Hematopoietic multipotent progenitor cell (in vitro differentiated cells): ENCODE results near the gene ACSS1. TPM values are rescaled to one million over a fixed set of nuclear protein-coding genes. Genes with fewer than 3 reads are reported as not detected.

Experiments
- DNase-seq, 3 donors: peaks; one replicate each; pipeline ENCODE4 v3.0.0-alpha.2; 2011 to 2015; ENCODE audit warnings: low read depth in 2 of 3, low spot score in 2 of 3
- total RNA-seq: library from RNA; depleted of rRNA; stranded (reverse); fragments of >200 nt; gene quantifications from one replicate; pipeline ENCODE4 v1.2.3, GENCODE V29; 2012

ACSS1 gene
- total RNA-seq, 1 donor = 114 TPM

DNA sequence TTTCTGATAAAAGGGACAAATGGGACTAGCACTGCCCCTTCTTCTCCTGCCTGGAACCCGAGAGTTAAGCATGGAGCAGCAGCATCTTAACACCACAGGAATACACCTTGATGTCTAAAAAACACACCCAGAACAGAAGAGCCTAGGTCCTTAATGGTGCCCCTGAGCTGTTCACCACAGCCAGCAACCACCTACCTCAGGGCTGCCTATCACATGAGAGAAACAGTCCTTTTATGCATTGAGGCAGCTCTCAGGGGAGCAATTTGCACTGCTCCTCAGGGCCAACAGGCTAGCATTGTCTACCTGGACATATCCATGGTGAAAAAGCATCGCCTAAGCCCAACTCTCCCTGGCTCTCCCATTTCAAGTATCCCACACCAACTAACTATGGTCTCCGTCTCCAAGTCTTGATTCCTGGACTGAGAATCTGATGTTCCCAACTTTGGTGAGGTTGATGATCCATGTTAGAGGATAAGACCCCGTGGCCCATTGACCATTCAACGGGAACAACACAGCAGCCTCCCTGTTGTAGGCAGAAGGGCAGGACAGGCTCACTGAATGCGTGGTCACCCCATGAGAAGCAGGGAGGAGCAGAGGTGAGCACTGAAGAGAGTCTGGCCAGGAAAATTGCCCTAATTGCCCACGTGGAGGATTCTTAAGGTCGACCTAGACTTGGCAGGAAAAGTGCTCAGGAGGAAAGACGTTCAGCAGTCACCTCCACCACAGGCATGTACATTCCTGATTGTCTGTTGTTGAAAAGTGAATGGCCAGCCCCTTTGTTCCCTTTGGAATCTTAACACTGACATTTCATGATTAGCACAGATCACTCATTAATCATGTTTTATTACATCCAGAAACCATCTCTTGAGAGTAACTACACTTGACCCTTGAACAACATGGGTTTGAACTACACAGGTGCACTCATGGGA lies 61.2 kb downstream of the ACSS1 start:
- DNase-seq = no peak

DNA sequence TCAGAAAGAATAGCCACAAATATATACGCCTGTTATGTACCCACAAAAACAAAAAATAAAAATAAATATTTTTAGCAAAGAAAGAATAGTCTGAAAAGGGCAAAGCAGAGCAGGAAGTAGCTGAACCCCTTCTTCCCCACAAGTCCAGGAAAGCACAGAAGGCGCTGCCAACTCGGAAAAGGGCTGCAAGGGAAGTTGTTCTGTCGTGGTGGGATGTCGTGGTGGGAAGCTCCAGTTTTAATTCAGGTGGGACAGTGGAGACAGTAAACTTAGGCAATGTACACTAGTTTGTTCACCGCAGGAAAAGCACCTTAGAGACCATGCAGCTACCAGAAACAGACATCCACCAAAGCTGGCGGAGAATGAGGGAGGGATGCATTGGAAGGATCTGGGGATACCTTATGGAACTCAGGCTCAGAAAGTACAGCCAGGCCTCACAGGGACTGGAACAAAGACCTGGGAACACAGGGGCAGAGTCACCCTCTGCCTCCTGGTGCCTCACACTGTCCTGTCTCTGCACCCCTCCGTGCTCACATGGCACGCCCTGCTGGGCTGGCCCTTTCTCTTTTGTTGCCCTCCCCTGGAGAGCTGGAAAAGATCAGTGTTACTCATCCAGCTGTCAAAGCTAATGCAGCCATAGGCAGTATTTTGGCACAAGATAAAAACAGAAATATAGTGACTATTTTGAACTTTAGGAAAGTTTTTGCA lies 62.0 kb downstream of the ACSS1 start:
- DNase-seq = no peak

DNA sequence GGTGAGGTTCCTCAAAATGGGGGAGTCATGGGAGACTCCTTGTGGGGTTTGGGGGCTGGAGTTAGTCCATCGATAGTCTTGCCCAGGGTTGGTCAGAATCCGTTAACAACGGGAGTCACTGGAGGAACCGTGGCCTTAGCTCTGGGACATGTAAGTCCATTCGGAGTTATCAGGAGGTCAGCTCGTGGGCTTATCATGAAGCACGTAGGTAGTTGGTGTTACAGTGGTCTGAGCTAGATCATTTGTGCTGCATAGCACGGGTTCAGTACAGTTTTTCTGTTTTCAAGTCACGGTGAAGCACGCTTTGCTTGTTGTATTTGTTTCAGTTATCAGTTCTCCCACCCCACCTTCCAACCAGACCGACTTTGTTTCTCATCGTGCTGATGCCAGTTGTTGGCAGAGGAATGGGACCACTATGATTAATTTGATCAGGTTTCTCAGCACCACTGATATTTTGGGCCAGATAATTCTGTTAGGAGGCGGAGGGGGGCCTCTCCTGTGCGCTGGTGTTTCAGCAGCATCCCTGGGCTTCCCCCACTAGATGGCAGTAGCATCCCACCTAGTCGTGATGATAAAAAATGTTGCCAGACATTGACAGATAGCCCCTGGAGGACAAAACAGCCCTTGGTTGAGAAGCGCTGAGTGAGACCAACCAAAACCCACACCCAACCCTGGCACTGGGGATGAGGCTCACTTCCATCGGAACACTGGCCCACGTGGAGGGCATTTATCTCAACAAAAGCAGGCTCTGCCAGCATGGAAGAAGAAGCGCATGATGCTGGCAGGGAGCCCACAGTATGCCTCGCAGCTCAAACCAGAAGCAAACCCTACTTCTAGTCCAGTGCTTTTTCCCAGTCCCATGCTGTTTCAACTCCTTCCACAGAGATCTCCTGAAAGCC lies 63.2 kb downstream of the ACSS1 start:
- DNase-seq = peak; percentile 65 to 89 (median 78)

DNA sequence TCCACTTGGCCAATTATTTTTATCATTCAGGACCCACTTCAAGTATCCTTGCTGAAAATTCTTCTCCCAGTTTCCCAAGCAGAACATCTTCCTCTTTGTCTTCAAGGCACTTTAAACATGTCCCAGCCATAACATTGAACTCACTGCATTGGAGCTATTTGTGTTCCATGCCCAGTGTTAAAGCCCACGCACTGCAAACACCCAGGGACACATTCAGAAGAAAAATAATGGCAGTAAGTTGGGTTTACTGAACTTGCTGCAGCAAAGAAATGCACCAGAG lies 63.8 kb downstream of the ACSS1 start:
- DNase-seq = no peak

DNA sequence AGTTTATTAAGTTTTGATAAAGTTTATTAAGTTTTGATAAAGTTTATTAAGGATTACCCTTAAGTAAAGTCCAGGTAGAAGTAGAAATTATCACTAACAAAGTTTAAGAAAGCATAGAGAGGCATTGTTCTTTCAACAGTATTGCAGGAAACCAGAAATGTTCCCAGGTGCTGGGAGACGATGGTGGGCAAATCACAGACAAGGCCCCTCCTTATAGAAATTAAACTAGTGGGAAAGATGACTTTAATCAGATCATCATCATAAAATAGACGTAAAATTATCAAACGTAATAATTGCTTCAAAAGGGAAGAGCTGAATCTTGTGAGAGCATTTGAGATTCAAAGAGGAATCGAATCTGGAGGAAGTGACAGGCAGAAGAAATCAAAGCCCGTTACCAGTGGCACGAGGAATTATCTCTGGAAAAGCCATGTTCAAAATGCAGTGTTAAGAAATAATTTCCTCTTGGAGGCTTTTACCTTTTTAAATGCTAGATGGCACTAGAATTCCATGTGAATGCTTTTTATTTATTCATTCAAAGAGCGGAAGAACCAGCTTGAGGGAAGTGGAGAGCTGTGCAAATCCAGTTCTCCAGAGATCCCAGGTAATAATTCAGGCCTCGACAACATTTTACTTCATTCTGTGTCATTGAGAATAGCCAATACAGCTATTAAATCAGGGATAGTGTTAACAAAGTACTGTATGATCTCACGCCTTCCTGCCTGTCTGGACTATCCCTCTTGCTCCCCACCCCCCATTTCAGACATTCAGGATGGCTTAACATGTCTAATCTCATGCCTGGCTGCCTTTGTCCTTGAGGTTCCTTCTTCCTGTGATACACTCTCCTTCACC lies 64.4 kb downstream of the ACSS1 start:
- DNase-seq = peak in 1 of 3 donors; percentile 43

DNA sequence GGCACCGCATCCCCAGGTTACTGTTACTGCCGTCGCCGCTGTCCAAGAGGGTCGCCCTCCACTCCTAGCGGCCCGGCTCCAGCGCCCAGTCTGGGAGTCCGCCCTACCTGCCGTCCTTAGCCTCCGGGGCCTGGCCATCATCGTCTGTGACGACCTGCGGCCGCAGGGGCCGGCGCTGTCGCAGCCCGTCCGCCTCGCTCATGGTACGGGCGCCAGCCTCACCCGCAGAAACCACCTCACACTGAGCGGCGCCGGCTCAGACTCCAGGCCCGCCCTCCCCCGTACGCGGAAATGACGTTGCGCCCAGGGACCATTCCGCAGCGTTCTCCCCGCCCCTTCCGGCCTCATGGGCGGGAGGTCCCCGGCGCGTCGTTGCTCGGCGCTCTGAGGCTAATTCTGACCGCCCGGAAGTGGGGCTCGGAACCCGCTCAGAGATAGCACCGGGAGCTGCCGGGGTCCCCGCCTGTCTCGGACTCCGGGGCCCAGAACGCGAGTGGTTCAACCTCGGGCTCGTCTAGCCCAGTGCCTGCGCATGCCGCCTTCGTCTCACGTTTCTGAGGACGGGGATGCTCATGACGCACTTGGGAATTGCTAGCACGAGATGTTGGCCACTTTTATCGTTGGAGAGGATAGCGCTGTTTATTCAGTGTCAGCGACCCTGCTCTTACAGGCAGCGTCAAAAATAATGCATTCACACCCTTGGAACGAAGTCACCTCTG lies 65.3 kb downstream of the ACSS1 start, which contains the start of gene APMAP:
APMAP (minus strand) TSS at position 265 of the 719 bp plus-strand sequence; CDS start at position 202, 63 bp downstream.
- peak; percentile 93 to 96 (median 95) for DNase-seq

DNA sequence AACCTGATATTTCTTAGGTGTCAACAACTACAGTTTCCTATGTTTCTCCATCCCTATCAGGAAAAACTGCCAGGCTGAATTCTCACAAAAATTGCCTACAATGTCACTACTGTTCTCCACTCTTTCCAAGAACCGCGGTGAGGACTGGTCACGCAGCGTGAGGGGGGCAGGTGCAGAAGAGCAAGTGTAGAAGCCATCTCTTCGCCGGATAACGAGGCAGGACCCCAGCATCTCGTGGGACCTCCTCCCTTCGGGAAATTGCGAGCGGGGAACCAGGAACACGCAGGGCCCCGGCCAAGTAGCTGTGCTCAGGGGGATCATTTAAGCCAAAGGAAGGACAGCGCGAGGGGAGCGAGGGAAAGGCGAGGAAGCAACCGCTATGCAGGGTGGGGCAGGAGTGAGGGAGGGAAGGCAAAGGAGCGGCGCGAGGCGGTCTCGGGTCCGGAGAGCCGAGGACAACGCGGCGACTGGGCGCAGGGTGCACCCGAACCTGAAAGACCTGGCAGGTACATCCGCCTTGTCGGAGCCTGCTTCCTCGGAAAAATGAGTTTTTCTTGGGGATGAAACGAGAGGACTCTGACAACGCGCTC lies 65.9 kb downstream of the ACSS1 start:
- peak in 2 of 3 donors; percentile 12 to 17 for DNase-seq

DNA sequence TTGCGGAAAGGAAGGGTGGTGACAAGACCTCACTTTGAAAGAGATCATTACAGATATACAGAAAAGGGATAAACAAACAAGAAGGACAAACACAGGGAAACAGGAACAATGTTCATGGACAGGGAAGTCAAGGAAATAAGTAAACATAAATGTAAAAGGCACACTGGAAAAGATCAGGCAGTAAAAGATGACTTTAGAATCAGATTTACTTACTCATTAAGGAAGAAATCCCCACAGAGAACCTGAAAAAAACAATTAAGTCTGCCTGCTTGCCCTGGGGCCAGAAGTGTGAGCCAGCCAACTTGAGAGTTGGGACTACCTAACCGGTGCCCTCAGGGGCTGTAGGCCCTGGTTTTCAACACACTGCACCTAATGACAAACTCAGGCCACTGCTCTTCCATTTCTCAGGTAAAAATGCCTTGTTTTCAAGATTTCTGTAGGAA lies 67.1 kb downstream of the ACSS1 start:
- DNase-seq = no peak

DNA sequence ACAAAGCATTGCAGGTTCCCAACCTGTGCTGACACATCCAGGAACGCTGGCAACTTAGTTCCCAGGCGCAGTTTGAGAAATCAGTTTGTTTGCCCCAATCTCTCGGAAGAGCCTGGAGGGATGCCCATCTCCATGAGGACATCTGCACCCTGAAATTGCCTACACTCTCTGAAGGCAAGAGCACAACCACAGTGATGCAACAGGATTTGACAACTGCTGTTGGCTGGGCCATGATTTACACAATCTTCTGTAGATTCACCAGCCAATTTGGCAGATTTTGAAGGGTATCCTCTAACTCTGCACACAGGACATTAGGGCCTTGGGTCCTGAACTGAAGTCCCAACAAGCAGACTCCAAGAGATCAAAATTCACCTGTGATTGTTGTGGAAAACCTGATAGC lies 68.8 kb downstream of the ACSS1 start:
- no peak for DNase-seq

DNA sequence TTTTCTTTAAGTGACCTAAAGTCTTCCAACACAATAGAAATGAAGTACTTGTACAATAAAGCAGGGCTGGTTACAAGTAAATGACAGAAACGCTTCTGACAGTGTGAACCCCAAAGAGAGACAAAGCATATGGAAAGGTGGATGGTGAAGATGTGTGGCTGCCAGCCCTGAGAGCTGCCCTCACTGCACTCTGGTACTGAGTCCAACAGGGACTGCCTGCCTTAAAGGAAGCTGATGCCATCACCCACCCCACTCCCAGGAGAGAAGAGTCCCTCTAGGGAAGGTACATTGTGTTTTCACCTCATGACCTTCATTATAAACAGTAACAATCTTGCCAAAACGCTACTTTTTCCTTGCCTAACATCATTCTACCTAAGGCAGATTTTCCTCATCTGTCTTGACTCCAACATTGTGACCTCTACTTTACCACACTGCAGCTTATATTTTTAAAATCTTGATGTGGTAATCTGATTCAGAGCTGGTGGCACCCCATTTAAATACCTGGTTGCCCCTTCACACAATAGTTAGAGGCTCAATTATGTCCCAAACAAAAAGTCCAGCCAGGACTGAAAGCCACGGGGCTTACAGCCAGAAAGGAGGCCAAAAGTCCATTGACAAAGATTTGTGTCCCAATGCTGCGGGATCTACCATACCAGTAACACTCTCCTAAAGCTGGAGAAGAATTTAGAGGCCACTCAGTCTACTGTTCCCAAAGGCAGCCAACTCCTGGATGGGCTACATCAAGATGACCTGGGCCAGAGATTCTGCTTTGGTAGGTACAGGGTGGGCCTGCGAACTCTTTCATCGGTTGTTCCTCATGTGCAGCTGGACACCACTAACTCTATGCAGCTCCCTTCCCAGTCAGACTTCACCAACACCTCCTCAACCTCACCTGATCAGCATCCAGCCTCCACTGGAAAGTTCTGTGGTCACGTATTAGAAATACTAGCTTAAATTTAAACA lies 69.8 kb downstream of the ACSS1 start:
- no peak for DNase-seq

DNA sequence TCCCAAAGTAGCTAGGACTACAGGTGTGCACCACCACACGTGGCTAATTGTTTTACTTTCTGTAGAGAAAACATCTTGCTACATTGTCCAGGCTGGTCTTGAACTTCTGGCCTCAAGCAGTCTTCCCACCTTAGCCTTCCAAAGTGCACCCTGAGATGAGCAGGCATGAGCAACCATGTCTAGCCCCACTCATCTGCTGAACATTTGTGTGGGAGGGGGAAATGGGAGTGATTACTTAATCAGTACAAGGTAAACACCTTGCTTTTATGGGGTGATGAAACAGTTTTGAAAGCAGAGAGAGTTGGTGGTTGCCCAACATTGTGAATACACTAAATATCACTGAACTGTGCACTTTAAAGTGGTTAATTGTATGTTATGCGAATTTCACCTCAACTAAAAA lies 70.7 kb downstream of the ACSS1 start:
- DNase-seq = no peak

DNA sequence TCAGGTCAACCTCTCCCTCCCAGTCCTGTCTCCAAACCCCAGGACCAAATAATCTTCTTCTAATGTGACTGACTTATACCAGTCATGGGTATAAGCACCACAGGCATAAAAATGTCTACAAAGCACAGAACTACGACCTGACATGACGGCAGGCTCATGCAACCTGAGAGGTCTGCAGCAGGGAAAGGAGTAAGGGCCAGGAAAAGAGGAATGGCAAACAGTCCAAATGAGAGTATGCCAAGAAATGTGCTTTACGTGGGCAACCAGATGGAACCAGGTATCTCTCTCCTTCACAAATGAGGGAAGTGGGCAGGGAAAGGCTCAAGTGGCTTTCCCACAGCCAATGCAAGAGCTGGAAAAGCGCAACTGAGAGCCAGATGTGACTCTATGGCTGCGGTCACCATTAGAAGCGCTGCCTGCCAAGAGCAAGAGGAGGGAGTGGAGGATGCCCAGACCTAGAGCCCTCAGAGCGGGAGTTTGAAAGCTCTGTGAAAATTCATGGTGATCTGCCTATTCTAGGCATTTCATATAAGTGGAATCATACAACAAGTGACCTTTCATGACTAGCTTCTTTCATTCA lies 71.4 kb downstream of the ACSS1 start:
- no peak for DNase-seq

DNA sequence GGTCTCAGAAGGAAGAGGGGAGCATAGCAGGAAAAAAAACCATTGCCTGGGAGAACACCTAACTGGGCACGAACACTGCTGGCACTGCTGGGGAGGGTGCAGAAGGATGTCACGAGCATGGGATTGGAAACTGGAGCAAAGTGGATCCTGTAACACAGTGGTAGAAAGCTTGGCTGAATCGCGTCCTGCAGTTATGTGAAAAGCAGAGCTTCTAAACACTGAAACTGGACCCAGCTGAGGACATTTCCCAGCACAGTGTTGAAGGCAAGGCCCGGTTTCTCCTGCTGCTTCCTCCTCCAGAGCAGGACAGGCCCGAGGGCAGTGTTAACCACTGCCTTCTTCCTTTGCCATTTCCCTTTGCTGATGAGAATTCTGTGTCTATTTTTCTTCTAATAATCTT lies 72.1 kb downstream of the ACSS1 start:
- DNase-seq = no peak

DNA sequence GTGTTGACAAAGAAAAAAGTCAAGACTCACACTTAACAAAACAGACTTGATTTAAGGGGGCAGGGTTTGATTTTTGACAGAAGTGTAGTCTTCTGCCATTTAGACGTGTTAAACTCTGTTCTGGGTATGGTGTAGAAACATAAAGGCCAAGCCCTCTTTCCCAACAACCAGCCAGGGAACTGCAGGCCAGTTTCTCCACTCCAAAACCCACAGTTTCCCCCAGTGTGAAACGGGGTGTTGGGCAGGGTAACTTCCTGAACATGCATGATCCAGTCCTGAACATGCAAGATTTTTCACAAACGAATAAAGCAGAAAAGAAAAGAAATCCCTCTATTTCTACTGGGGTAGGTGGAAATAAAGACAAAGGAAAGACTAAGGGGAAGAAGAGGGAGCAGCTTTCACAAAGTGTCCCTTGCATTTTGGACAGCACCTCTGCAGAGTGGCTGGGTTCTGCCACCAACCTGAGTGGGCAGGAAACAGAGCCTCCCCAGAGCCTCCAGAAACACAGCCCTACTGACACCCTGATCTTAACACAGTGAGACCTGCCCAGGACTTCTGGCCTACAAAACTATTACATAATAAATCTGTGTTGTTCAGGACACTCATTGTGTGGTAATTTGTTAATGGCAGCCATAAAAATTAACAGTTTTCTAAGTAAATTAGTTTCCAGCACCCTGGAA lies 72.8 kb downstream of the ACSS1 start:
- DNase-seq = no peak

DNA sequence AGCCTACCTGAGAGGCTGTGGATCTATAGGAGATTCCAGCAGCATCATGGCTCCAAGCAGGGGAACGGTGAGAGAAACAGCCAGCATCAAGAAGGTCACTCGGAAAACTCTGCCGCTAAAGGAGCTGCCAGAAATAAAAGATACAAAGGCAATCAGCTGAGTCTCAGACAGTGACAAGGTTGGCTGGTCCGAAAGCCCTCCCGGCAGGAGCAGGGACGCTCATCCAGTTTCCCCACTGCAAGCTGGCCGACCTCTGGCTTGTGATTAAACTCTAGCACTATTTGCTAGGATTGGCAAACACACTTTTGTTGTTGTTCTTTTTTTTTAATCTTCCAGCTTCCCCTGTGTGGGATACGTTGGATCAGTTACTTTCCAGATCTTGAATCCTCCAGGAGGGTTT lies 74.0 kb downstream of the ACSS1 start:
- DNase-seq = no peak

DNA sequence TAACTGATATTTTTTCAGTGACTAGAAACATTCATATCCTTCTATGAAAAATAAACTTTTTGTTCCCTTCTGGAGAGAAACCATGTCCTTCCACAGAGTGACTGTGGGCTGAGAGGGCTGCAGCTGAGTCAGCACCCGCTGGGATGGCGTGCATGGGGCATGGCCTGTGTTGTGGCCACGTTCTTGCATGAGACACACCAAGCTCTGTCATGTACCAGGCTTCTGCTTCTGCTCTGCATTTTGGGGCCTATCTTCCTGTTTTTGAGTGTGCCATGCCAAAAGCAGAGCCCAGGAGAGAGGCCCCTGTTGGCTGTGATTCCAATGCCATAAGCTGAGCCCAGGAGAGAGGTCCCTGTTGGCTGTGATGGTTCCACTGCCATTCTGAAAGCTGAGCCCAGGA lies 76.1 kb downstream of the ACSS1 start:
- peak in 2 of 3 donors; percentile 12 to 19 for DNase-seq

DNA sequence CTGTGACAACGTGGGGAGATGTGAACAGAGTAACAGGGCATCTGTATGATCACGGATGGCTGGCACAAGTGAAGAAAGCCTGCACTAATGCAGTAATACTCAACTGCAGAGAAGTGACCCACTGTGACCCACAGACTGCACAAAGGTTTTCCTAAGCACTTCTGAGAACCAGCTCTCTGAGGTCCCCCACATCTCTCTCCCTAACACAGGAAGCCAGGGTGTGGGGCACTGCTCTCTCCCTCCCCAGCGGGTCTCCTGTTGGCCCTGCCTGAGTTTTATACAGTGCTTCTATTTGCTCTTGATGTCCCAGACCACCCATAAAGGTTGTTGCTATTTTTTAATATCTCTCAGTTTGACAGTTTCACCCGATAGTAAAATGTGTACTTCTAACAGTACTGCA lies 76.7 kb downstream of the ACSS1 start:
- no peak for DNase-seq
